Transverse colon (tissue), 4 donors: ENCODE measurements around the gene EXOC6. TPM values are rescaled to one million over a fixed set of nuclear protein-coding genes. Genes with fewer than 3 reads are reported as not detected.

Source experiments
- DNase-seq: peaks from one replicate; pipeline ENCODE4 v3.0.0-alpha.2; 2019
- H3K27ac ChIP-seq, 4 donors: fragments of 200-600 bp; sonication (generic); 2 replicates each; pipeline ENCODE4 v1.5.1; 2016 to 2018; ENCODE audit warnings: inconsistent platforms in 4 of 4
- H3K27me3 ChIP-seq: fragments of 200-600 bp; sonication (generic); 2 replicates; pipeline ENCODE4 v1.5.1; 2017; ENCODE audit warnings: inconsistent platforms
- H3K36me3 ChIP-seq, 4 donors: fragments of 200-600 bp; sonication (generic); 2 replicates each; pipeline ENCODE4 v1.5.1; 2017 to 2019; ENCODE audit warnings: inconsistent platforms in 4 of 4
- H3K4me1 ChIP-seq, 4 donors: fragments of 200-600 bp; sonication (generic); 2 replicates each; pipeline ENCODE4 v1.5.1; 2017 to 2020; ENCODE audit warnings: inconsistent platforms in 4 of 4
- H3K4me3 ChIP-seq, 4 donors: fragments of 200-600 bp; sonication (generic); 1 replicate in 1 of 4; 2 replicates in 3 of 4; pipeline versions ENCODE4 v1.5.1 to v1.6.1; 2017 to 2019; ENCODE audit warnings: inconsistent platforms in 4 of 4
- H3K9me3 ChIP-seq, 2 donors: fragments of 200-600 bp; sonication (generic); 2 replicates each; pipeline ENCODE4 v1.5.1; 2017 to 2019; ENCODE audit warnings: inconsistent platforms in 2 of 2
- EP300 ChIP-seq: sonication (generic); formaldehyde crosslinking; IDR thresholded peaks from one replicate; pipeline ENCODE4 v1.6.1; 2017; ENCODE audit warnings: antibody characterized with exemption, low read depth
- POLR2A ChIP-seq: fragments of 450-650 bp; IDR thresholded peaks from one replicate; pipeline ENCODE4 v1.6.1; 2016; ENCODE audit warnings: antibody characterized with exemption, mild to moderate bottlenecking, moderate library complexity
- POLR2AphosphoS5 ChIP-seq, 3 donors: sonication (generic); formaldehyde crosslinking; IDR thresholded peaks; one replicate each; pipeline ENCODE4 v1.6.1; 2016; ENCODE audit warnings: antibody characterized with exemption in 3 of 3
- WGBS, 2 donors: methylation state at CpG; one replicate each; pipeline ENCODE4 v1.1.5; 2018; ENCODE audit warnings: low coverage in 1 of 2; 5-methylcytosine and 5-hydroxymethylcytosine counted together
- in situ Hi-C, 4 donors: fragments of 200-750 bp; cut with MboI; loops; one replicate each; pipeline versions ENCODE4 v1.15.0 to v1.15.1; 2017; ENCODE audit warnings: low sequenced_read_pairs in 3 of 4, low pct_ligation_motif_present in 1 of 4, low pct_unique_long_range_greater_than_20kb in 1 of 4
- intact Hi-C: fragments of 100-400 bp; cut with DNase I; formaldehyde crosslinking; loops from one replicate; pipeline ENCODE4 v1.15.1; 2023; ENCODE audit warnings: low total_unique reads
- total RNA-seq, 4 donors: library from RNA; depleted of rRNA; stranded (reverse); fragments of >200 nt; gene quantifications; one replicate each; pipeline ENCODE4 v1.1.0, GENCODE V29; 2016
- TF ChIP-seq, protein P1 (sequence below), 5 experiments: fragments of 200-600 bp in 3 of 5; fragments of 450-650 bp in 2 of 5; sonication (generic) in 3 of 5; IDR thresholded peaks; 1 replicate in 2 of 5; 2 replicates in 3 of 5; pipeline ENCODE4 v1.5.1; 2016 to 2017; ENCODE audit warnings: antibody characterized with exemption in 5 of 5, inconsistent platforms in 3 of 5, mild to moderate bottlenecking in 2 of 5, moderate library complexity in 1 of 5

EXOC6 gene
- total RNA-seq, 4 donors from 2014 or later, result 1.9 to 13.1 (median 11.6) TPM

DNA sequence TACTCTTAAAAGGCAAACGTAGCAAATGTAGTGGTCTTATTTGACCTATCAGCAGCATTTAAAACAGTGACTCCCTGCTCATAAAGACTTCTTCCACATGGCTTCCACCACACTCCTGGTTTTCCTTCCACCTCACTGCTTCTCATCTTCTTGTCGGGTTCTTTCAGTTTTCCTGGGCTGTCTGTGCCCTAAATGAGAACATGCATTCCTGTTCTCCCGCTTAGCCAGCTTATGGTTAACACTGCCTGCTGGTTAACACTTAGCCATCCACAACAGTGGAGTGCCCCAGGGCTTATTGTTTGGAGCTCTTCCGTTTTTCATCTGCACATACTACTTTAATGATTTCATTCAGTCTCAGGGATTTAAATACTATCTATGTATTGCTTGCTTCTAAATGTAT lies 34.3 kb upstream of the EXOC6 start:
- no peak overlapping the region for H3K4me3 ChIP-seq
- H3K27ac ChIP-seq, result no peak overlapping the region
- intact Hi-C loops (no loop called here), in situ Hi-C loops (no loop called here)
- TF ChIP-seq, protein P1, sequence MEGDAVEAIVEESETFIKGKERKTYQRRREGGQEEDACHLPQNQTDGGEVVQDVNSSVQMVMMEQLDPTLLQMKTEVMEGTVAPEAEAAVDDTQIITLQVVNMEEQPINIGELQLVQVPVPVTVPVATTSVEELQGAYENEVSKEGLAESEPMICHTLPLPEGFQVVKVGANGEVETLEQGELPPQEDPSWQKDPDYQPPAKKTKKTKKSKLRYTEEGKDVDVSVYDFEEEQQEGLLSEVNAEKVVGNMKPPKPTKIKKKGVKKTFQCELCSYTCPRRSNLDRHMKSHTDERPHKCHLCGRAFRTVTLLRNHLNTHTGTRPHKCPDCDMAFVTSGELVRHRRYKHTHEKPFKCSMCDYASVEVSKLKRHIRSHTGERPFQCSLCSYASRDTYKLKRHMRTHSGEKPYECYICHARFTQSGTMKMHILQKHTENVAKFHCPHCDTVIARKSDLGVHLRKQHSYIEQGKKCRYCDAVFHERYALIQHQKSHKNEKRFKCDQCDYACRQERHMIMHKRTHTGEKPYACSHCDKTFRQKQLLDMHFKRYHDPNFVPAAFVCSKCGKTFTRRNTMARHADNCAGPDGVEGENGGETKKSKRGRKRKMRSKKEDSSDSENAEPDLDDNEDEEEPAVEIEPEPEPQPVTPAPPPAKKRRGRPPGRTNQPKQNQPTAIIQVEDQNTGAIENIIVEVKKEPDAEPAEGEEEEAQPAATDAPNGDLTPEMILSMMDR (IDR thresholded peaks at IDR 0.05), result no peak
- TF ChIP-seq POLR2A (no peak), EP300 (no peak), POLR2AphosphoS5 (IDR thresholded peaks at IDR 0.05) (no peak)
- 85 to 100% methylated on average over 1 to 4 of the region's 4 CpGs for WGBS, 2 donors
- no peaks in the 10 kb centered on the region for H3K9me3 ChIP-seq
- no peaks in the 10 kb centered on the region for H3K27me3 ChIP-seq
- no peaks in the 10 kb centered on the region for H3K36me3 ChIP-seq
- H3K4me1 ChIP-seq, result no peaks in the 10 kb centered on the region
- DNase-seq, result no peak

DNA sequence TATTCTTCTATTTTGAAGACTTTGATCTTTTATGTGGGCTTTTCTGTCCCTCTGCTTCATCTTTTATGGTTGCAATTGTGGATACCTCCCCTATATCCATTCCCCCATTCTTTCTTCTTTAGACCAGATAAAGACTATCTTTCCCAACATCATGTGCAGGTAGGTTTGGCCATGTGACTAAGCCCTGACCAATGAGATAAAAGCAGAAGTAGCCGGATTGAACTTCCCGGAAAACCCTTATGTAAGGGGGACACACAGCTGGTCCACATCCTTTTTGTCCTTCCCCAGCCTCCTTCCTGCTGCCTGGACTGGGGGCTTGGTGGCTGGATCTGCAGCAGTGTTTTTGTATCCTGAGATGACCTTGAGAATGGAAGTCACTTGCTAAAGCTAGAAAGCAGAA lies 33.5 kb upstream of the EXOC6 start:
- in situ Hi-C loops (no loop called here), intact Hi-C loops (no loop called here)
- no peak for DNase-seq
- Histone ChIP-seq H3K9me3 (no peaks in the 10 kb centered on the region), H3K27me3 (no peaks in the 10 kb centered on the region), H3K36me3 (no peaks in the 10 kb centered on the region), H3K27ac (no peak overlapping the region), H3K4me3 (no peak overlapping the region), H3K4me1 (no peaks in the 10 kb centered on the region)
- TF ChIP-seq, protein P1 (IDR thresholded peaks at IDR 0.05), result no peak
- TF ChIP-seq POLR2AphosphoS5 (IDR thresholded peaks at IDR 0.05) (no peak), EP300 (no peak), POLR2A (no peak)
- 79 to 83% methylated on average over 2 of the region's 2 CpGs for WGBS, 2 donors

DNA sequence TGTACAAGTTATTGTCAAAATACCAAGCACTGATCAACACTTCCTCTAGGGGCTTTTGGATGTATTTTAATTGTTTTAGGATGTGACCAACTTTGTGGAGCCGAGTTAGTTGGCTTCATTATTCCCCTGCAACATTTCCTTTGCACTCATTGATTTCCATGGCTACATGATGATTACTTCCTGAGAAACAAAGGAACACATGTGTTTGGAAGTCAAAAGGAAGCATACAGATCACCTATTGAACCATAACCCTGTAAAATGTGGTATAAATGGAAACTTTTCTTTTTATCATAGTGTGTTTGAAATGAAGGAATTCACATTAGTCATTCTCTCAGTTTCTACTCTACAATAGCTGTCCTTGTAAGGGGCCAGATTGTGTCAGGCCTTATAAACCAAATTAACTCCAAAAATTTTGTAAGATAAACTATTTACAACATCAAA lies 32.2 kb upstream of the EXOC6 start:
- Histone ChIP-seq H3K27me3 (no peaks in the 10 kb centered on the region), H3K9me3 (no peaks in the 10 kb centered on the region), H3K27ac (no peak overlapping the region), H3K36me3 (no peaks in the 10 kb centered on the region), H3K4me1 (no peaks in the 10 kb centered on the region), H3K4me3 (no peak overlapping the region)
- TF ChIP-seq POLR2AphosphoS5 (IDR thresholded peaks at IDR 0.05) (peak in 1 of 3 donors; percentile 12), EP300 (no peak), POLR2A (no peak)
- TF ChIP-seq, protein P1 (IDR thresholded peaks at IDR 0.05), result no peak
- in situ Hi-C loops, result no loop called here
- DNase-seq, result no peak
- intact Hi-C loops, result no loop called here
- 70 to 80% methylated on average over 1 of the region's 1 CpG for WGBS, 2 donors

DNA sequence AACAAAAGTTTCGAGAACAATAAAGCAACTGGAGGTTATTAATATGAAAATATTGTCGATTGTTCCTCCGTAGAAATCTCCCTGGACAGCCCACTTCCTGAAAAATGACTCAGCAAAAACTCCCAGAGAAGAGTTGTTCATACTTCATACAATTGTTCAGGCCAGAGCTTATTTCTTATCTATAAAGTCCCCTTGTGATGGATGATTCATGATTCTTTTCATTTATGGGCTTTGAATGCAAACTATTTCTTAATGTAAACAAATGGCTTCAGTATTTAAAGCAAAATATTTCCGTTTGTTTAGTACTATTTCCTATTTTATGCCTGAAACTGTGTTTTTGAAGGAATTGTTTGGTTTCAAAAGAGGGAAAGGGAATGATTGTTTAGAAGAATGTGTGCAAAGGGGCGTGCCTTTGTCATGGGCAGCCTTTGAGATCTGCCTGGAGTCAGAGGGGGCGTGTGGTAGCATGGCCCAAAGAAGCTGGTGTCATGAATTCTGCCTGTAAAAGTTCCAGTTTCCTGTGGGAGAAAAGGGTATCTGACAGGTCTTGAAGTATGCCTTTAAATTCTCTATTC lies 26.2 kb upstream of the EXOC6 start:
- DNase-seq, result no peak
- H3K4me3 ChIP-seq, result no peak overlapping the region
- peaks cover 0 to 6% (median 0%) of the 10 kb centered on the region in 4 donors for H3K4me1 ChIP-seq
- H3K27ac ChIP-seq, result peak overlapping the region in 2 of 4 donors; percentile 20 to 25
- no peaks in the 10 kb centered on the region for H3K27me3 ChIP-seq
- H3K36me3 ChIP-seq, result no peaks in the 10 kb centered on the region
- WGBS, 2 donors, result 39 to 46% methylated on average over 6 of the region's 6 CpGs
- intact Hi-C loops, result no loop called here
- in situ Hi-C loops, result no loop called here
- TF ChIP-seq EP300, result no peak
- TF ChIP-seq, protein P1 (IDR thresholded peaks at IDR 0.05), result no peak
- no peak for TF ChIP-seq POLR2AphosphoS5 (IDR thresholded peaks at IDR 0.05)
- TF ChIP-seq POLR2A, result no peak
- no peaks in the 10 kb centered on the region for H3K9me3 ChIP-seq
